ENCODE data around the gene RSPH4A. TPM values are rescaled to one million over a fixed set of nuclear protein-coding genes. Genes with fewer than 3 reads are reported as not detected.
"Not testable (repeated sequence)": the region's sequence is repeated elsewhere in the genome, so short reads cannot be mapped to it uniquely, and the experiment has no call there.

Gene RSPH4A
- polyA plus RNA-seq, 3 donors, result 2.7 to 3.1 (median 2.8) TPM

- no peak for DNase-seq
Observed at GRCh38 chr6:116624036-116624805, 7.9 kb downstream of the RSPH4A start.

- DNase-seq, result no peak
Observed at GRCh38 chr6:116625872-116626271, 9.6 kb downstream of the RSPH4A start.

GRCh38 chr6:116629563-116629981, 13.3 kb downstream of the RSPH4A start:
- DNase-seq, result peak; percentile 28

- peak; percentile 7 for DNase-seq
Observed at GRCh38 chr6:116631379-116631990, 15.2 kb downstream of the RSPH4A start.

GRCh38 chr6:116633685-116634084, 17.4 kb downstream of the RSPH4A start:
- no peak for DNase-seq

GRCh38 chr6:116648156-116648555, 31.9 kb downstream of the RSPH4A start:
- peak; percentile 56 for DNase-seq

GRCh38 chr6:116649129-116649528, 32.9 kb downstream of the RSPH4A start:
- DNase-seq, result no peak

- no peak for DNase-seq
Observed at GRCh38 chr6:116651916-116652315, 35.6 kb downstream of the RSPH4A start.

- DNase-seq, result no peak
Observed at GRCh38 chr6:116661594-116661993, 45.3 kb downstream of the RSPH4A start.

GRCh38 chr6:116662202-116662601, 45.9 kb downstream of the RSPH4A start:
- no peak for DNase-seq

GRCh38 chr6:116663308-116663707, 47.0 kb downstream of the RSPH4A start:
- DNase-seq, result no peak

GRCh38 chr6:116664169-116664568, 47.9 kb downstream of the RSPH4A start:
- not testable (repeated sequence) for DNase-seq

- no peak for DNase-seq
Observed at GRCh38 chr6:116665464-116665863, 49.2 kb downstream of the RSPH4A start.

- no peak for DNase-seq
Observed at GRCh38 chr6:116666869-116667268, 50.6 kb downstream of the RSPH4A start.

- DNase-seq, result no peak
Observed at GRCh38 chr6:116667623-116668022, 51.3 kb downstream of the RSPH4A start.

- no peak for DNase-seq
Observed at GRCh38 chr6:116672306-116672705, 56.0 kb downstream of the RSPH4A start.

- no peak for DNase-seq
Observed at GRCh38 chr6:116676021-116676420, 59.7 kb downstream of the RSPH4A start.

- DNase-seq, result peak; percentile 95
Observed at GRCh38 chr6:116680880-116681672, 64.8 kb downstream of the RSPH4A start, which contains the start of gene KPNA5. Gene KPNA5 (plus strand): TSS chr6:116681211. CDS start chr6:116681335, 124 bp downstream.

- no peak for DNase-seq
Observed at GRCh38 chr6:116682334-116682712, 66.0 kb downstream of the RSPH4A start.
